Activated gamma-delta T cell (primary cell): Measurements from ENCODE around the gene SLC45A1.
"Not testable (repeated sequence)": the region's sequence is repeated elsewhere in the genome, so short reads cannot be mapped to it uniquely, and the experiment has no call there.

Experiments used
- DNase-seq: peaks from one replicate; lab custom pipeline; 2025; lab: John Stamatoyannopoulos, UW
- total RNA-seq, 2 donors: gene quantifications; one replicate each; lab custom pipeline; 2026; lab: John Stamatoyannopoulos, UW

SLC45A1 gene
- 1.0 to 1.4 reads per million in 2 donors for total RNA-seq

DNA sequence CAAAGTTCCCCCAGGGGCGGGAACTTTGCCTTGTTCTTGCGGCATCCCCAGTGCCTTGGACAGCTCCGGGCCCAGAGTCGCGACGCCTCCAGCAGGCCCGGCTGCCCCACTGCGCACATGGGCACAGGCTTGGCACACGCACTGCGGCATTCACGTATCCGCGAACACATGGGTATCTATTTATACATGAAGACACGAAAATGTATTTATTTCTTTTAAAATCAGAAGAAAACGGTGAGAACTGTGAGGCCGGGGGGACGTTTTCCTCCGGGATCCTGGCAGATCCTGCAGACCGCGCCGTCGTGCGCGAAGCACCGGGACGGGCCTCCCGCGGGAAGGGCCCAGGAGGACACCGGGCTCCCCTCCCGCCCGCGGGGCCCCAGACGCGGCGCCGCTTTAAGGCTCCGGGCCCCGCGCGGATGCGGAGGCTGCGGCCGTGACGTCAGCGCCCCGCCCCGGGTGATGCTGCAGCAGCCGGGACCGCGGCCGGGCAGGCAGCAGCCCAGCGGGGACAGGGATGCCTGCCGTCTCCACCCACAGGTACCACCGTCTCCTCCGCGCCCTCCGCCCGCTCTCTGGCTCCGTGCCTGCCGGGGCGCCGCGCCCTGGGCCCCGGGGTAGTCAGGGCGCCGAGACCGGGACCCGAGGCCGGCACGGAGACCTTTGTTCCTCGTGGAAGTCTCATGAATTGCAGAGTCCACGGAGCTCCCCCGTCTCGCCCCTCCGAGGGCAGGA, at the start of gene SLC45A1:
Gene SLC45A1 (plus strand): TSS at position 468 of the 735 bp plus-strand sequence. CDS start 6,216 bp downstream, outside the sequence.
- DNase-seq = peak; percentile 71

DNA sequence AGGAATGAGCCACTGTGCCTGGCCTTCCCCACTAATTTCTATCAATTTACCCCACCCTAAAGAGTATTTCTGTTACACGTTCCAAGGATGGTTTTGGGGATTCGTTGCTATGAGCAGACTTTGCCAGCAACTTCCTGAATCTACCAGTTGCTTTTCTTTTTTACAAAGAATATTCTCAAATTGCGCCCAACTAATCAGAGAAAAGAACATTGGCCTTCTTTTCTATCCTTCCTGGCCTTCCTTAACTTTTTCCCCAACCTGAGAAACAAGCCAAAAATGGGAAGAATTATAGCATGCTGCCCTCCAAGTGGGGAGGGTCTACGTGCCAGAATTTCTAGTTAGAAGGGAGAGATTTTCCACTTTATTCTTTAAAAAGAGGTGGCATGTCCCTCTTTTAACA, 44.9 kb upstream of the SLC45A1 start:
- DNase-seq = no peak

DNA sequence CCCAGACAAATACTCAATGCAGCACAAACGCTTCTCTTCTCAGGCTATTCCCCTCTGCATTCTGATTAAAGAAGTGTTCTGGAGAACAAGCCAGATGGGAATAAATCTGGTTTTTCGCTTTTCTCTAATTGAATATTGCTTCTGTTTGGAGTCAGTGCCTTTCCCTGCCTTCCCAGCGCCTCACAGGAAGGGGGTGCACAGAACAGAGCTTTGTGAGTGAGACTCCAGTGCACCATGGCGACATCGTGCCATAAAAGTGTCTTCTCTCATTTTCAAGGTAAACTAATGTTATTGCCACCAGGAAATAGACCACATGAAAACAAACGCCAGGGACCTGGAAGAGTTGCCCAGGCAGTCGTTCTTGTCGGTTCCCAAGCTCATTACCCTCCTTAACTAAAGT, 43.6 kb upstream of the SLC45A1 start:
- DNase-seq = no peak

DNA sequence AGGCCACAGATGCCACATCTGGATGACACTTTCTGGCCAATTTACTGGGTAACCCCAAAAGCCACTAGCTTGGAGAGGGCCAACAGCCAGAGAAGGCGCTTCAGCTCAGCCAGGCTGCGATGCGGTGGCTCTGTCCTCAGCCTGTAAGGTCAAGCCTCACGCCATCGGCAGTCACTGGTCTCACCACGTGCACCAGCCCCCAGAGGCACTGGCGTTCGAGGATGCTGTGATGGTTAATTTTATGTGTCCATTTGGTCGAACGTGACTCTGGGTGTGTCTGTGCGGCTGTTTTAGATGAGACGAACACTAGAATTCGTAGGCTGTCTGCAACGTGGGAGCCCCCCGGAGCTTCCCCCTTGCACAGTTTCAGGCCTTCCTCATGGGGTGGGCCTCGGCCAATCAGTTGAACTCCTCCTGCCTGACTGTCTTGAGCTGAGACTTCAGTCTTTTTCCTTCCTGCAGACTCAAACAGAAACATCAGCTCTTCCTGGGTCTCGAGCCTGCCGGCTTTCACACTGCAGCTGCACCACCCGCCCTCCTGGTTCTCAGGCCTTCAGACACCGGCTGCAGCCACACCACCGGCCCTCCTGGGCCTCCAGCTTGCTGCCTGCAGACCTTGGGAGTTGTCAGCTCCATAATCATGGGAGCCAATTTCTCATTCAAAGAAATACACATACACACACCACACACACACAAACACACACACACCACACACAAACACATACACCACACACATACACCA, 41.6 kb upstream of the SLC45A1 start:
- DNase-seq = no peak

DNA sequence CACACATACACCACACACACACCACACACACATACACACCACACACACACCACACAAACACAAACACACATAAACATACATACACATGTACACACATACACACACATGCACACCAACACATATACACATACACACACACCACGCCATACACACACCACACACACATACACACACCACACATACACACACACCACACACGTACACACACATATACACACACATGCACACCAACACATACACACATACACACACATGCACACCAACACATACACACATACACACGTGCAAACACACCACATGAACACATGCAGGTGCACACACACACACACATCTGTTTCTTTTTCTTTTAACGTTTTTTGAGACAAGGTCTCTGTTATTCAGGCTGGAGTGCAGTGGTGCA, 41.0 kb upstream of the SLC45A1 start:
- DNase-seq = no peak

DNA sequence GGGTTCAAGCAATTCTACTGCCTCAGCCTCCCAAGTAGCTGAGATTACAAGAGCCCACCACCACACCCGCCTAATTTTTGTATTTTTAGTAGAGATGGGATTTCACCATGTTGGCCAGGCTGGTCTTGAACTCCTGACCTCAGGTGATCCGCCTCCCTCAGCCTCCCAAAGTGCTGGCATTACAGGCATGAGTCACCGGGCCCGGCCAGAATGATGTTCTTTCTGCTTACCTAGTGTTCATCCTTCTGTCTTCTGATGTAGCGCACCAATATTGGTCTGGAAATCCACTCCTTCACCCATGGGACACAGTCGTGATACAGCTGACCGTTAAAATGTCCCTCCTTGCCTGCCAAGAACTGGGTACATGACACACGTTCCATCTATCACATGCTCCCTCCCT, 39.2 kb upstream of the SLC45A1 start:
- not testable (repeated sequence) for DNase-seq

DNA sequence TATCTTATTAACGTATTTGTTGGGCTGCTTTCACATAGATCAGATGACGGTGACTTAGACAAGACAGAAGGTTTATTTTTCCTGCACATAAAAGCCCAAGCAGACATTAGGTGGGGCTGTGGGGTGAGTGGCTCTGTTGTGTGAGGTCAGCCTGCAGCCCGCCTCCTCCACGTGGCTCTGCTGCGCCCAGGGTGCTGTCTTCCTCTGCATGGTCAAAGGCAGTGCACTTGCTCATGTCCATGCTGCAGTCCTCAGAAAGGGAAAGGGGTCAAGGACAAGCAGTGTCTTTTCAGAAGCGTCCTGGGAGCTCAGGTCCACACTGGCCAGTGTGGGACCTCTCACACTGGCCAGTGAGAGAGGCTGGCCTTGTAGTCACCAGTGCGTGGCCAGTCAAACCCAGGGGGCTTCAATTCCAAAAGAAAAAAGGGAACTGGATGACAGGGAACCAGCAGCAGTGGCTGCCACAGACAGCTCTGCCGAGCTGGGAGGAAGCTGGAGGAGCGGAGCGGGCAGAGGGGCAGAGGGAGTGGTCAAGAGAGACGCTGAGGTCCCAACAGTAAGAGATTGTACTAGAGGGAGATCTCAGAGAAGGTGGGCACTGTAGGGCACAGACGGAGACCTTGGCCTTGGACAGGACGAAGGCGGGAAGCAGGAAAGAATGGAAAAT, 35.9 kb upstream of the SLC45A1 start:
- DNase-seq = no peak

DNA sequence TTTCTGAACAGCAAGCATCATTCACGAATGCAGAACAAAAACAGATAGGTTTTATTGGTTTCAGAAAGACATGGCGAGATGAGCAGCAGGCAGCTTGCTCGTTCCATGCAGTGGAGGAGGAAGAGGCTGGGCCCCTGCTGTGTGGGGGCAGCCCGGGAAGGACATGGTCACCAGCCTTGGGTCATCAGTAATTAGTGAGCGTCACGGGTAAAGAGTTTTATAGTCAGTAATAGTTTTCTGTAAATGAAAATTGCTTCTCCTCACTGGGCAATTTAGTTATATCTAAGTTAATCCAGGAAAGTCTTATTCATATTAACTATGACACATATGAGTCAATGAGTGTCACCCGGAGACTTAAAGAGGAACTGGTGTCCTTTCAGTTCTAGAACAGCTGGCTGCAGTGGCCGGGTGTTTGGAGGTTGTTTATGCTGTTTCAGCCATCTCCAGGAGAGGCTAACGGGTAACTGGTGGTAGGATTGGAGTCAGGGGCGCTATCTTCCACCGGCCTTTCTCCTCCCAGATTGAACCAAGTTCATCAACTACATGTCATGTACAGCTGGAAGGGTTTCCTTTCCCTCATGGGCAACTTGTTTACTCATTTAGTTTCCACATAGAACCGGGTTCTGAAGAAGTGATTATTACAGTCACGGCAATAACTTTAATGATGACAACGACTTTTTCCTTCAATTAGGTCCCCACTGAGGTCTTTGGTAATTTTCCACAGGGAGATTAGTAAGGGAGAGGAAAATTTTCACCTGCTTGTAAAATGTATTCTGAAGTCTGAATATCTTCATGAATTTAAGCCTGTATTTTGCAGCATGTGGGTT, 34.6 kb upstream of the SLC45A1 start:
- no peak for DNase-seq

DNA sequence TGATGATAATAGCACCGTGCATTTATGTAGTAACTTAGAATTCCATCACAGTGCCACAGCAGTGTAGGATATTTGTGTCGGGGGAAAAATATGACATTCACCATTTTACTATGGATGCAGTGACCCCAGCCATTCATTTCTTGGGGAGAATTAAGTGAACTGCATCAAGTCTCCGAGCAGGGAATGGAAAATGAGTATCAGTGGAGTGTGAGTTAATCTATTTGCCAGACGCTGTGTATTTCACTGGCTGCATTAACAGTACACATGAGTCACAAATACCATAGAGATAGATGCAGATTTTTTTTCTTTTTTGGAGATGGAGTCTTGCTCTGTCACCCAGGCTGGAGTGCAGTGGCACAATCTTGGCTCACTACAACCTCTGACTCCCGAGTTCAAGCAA, 33.8 kb upstream of the SLC45A1 start:
- no peak for DNase-seq

DNA sequence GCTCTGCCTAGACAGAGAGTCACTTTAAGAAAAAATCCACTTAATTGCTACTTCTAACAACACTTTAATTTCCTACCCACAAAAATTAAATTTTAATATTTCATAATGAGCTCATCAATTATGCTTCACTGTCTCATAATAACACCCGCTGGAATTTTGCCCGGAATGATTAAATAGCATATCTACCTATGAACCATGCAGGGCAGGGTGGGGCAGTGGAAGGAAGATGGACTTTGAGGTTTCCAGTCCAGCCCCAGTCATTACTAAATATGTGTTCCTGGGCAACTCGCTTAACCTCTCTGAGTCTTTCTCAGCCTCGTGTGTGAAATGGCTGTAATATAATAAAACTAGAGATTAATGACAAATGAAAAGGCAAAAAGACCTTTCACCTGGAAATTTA, 32.8 kb upstream of the SLC45A1 start:
- DNase-seq = no peak

DNA sequence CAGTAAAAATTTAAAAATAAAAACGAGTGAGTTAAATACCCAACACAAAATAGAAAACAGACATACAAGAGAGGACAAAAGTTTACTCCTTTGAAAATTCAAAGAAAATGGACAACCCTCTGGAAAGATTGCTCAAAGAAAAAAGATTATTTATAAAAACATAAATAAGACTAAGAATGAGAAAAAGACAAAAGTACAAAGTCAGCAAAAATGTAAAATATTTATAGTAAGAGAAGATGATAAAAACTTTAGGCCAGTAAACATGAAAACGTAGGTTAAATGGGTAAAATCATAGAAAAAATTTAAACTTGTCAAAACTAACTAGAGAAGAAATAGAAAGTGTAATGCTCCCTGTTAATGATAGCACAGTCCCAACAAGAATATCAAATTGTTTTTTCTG, 31.9 kb upstream of the SLC45A1 start:
- no peak for DNase-seq

DNA sequence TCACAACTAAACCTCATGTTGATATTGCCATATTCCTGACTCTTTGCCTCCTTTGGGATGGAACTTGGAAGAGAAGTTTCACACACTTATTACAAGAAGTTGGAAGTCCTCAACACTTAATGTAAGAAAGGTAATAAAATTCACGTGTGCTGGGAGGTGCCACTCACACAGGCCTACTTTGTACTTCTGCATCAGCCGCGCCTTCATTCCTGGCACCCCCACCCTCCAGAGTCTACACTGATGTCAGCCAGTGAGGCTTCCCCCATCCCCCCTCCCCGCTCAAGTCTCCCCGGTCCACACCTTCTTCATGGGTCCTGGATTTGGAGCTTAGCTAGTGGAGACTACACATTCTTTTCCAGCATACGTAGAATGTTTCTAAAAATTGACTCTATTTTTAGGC, 24.8 kb upstream of the SLC45A1 start:
- DNase-seq = no peak

DNA sequence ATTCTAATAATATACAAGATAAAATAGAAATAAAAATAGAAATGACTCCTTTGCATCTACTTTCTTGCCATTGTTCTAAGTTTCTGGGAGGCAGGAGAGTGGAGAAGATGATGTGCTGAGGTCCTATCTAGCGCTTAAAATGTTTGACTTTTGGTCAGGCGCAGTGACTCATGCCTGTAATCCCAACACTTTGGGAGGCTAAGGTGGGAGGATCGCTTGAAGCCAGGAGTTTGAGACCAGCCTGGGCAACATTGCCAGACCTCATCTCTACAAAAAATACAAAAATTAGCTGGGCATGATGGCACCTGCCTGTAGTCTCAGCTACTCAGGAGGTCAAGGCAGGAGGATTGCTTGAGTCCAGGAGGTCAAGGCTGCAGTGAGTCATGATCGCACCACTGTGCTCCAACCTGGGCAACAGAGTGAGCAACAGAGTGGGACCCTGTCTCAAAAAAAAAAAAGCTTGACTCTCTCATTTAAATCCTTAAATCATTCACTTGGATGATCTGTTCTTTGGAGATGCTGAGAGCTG, 24.2 kb upstream of the SLC45A1 start:
- no peak for DNase-seq

DNA sequence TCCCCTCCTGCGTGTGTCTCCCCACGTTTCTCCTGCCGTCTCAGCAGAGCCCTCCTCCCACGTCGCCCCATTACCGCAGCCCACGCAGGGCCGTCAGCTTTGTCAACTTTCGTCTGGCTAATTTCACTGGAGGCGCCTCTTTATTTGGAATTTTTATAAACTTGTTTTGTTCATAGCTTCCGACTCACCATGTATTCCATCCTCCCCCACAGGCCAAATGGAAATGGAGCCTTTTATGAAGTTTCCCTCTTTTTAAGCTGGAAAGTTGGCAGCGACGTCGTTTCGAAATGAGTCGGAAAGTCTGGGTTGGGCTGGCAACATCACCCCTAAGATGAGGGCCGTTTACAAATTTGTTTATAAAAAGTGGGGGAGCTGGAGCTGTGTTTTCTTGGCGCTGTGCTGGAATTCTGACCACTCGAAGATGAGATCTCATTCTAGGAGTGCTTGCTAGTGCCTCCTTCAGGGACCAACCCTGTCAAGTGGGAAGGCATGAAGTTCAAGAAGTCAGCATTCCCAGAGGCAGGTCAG, 23.7 kb upstream of the SLC45A1 start:
- no peak for DNase-seq

DNA sequence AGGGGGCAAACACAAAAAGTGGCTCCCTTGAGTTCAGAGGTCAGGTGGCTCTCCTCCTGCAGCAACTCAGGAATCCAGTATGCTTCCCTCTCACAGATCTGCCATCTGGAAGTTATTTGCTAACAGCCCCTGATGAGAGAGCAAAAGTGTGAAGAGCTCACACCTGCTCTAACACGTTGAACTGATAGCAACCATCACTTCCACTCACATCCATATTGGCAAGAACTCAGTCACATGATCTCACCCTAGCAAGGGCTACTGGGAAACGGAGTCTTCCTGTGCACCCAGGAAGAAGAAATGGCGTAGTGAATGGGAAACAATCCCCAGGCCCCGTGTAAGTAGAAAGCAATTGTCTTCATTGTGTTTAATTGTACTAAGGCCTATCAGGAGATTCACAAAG, 20.7 kb upstream of the SLC45A1 start:
- no peak for DNase-seq

DNA sequence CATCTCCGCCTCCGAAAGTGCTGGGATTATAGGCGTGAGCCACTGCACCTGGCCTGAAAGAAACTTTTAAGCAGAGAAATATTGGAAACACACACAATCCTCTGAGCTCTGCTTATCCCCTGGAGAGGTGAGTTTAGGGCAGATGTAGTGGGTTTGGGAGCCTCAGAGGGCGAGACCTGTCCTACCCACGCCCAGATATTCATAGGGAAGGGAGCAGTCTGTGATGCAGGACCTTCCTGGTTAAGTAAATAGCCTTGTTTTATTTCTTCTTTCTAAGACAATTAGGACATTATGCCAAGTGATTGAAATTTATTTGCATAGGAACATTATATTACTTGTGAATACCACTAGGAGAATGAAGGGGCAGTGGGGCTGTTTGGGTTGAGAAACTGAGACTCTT, 18.0 kb upstream of the SLC45A1 start:
- DNase-seq = no peak

DNA sequence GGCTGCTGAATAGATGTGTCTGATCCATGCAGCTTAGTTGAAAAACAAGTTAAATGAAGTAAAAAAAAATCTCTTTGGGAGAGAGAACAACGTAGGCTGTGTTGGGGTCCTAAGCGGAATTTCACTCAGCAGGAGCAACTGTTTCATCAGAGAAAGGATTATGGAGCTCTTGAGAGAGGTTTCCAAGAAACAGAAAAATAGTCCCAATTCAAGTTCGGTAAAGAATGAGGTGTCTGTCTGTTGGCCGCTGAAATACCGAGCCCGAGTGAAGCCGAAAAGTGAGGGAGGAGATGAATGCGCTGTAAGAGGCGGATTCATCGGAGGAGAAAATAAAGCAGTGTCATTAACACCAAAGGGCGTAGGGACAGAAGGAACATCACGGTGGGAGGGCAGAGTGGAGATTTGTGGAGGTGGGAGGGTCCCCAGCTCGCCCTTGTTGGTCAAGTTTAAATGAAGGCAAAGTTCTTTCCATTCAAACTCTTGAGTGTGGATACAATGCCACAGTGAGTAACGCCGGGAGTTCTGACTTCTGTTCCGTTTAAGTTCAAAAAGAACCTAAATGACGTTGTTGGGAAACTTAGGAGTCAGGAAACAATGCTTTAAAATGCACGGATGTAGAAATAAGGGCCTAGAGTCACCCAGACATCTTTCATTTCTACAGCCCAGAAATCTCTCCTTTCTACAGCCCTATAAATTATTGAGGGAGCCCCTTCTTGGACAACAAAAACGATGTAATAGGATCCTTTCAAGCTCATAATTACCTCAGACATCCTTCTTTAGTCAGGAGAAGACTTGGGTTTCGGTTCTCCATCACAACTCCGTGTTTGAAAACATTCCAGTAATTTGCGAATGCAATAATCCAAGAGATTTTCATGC, 15.6 kb upstream of the SLC45A1 start:
- no peak for DNase-seq

DNA sequence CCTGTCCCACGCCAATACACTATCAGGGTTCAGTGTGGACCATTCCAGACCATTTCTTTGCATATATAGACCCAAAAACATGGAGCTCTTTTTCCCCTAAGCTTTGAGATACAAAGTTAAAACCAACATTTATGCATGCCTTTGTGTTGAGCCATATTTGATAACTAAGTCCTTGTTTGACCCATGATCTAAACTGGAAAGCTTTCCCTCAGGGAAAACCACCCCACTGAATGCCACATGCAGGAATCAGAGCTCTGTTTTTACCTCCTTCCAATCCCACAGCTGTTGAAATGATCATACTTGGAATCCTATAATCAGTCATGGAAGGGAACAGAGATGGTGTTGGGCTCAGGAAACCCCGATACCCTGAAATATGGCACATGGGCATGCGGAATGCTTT, 14.8 kb upstream of the SLC45A1 start:
- no peak for DNase-seq

DNA sequence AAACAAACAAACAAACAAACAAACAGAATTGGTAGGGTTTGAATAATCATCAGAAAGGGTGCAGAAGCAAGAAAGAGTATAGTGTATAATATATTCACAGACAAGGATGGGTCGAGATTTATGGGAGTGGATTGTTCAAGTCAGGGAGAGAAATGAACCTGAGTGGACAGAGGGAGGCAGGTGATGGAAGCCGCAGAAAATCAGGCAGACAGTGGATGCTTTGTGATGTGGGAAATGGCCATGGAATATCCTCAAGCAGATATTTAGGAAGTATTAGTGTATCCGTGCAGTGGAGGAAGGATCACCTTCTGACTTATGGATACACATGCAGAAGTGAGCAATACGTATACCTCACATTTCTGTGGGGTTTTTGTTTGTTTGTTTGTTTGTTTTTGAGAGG, 14.0 kb upstream of the SLC45A1 start:
- no peak for DNase-seq

DNA sequence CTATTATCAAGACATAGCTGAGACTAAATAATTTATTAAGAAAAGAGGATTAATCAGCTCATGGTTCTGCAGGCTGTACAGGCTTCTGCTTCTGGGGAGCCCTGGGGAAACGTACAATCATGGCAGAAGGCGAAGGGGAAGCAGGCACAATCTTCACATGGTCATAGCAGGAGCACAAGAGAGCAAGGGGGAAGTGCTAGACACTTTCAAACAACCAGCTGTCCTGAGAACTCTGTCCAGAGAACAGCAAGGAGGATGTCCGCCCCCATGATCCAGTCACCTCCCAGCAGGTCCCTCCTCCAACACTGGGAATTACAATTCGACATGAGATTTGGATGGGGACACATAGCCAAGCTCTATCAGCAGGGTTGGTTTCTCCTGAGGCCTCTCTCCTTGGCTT, 10.3 kb upstream of the SLC45A1 start:
- no peak for DNase-seq
